Daoy (cell line): ENCODE measurements around the gene AKAP17A. TPM values are rescaled to one million over a fixed set of nuclear protein-coding genes. Genes with fewer than 3 reads are reported as not detected.
A peak's percentile ranks its signal among the peaks of the same experiment; 100 is the strongest.

Experiments
- DNase-seq: peaks from one replicate; pipeline ENCODE4 v3.0.0-alpha.2; 2015; ENCODE audit warnings: low read depth
- total RNA-seq: library from RNA; depleted of rRNA; stranded (reverse); fragments of >200 nt; shearing (Covaris generic); gene quantifications from 2 replicates; pipeline ENCODE4 v1.2.3, GENCODE V29; 2014

Gene AKAP17A
- total RNA-seq, 1 experiment from 2014 or later, result 14.8 TPM

DNA sequence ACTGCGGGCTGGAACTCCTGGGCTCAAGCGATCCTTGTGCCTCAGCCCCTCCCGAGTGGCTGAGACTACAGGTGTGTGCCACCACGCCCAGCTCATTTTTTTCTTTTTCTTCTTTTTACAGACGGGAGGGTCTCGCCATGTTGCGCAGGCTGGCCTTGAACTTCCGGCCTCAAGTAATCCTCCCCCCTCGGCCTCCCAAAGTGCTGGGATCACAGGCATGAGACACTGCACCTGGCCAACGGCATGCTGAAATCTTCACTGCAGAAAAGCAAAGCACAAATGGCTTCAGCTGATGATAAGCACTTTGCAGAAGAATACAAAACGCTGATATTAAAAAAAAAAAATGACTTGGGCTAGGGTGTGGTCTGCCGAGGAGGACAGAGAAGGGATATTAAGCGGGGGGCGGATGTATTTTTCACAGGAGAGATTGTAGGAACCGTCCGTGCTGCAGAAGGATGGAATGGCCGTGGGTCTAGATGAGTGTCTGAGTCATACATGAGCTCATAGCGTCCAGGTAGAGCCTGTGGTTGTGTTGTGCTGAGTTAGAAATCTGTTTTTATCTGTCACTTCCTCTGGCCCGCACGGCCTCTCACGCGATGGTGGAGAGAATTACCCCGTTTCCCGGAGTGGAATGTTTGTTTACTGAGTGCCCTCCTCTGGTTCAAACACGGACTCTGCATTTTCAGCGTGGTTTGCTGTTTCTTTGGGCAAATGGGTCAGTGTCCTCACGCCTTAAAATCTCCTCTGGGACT lies 8.5 kb upstream of the AKAP17A start:
- peak; percentile 81 for DNase-seq

DNA sequence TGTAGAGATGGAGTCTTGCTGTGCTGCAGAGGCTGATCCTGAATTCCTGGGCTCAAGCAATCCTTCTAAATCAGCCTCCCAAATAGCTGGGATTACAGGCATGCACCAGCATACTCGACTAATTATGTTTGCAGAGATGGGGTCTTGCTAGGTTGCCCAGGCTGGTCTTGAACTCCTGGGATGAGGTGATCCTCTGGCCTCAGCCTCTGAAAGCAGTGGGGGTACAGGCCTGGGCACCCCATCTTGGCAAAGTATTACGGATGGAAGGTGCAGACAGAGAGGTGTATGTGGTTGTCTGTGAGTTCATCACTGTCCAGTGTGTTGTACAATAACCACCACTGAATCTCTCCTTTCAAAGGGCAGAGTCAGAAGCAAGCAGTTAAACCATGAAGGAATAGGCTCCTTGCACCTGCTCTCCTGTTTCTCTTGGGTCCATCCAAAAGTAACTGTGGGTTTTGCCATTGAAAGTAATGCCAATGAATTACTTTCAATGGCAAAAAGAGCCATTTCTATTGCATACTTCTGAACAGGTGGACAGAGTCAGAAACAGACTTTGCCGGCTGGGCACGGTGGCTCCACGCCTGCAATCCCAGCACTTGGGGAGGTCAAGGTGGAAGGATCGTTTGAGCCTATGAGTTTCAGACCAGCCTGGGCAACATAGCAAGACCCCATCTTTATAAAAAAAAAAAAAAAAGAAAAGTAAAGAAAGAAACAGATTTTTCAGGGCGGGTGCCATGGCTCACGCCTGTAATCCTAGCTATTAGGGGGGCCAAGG lies 7.0 kb upstream of the AKAP17A start:
- no peak for DNase-seq

DNA sequence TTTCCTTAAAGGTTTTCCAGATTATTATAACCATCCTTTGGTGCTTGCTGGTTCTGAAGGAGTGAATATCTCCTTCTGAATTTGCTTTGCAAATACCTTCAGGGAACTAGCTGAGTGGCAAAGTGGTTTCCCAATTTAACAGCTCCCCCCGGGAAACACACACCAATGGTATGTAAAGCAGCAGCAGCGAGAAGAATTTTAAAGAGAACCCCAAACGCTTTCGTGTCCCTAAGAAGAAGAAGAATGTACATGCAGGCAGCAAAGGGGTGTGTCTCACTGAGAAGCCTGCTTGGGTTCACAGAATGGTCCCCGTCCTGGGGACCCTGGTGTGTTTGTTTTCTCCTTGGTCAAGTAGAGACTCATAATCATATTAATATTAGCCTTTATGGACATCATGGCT lies 4.2 kb upstream of the AKAP17A start:
- no peak for DNase-seq

DNA sequence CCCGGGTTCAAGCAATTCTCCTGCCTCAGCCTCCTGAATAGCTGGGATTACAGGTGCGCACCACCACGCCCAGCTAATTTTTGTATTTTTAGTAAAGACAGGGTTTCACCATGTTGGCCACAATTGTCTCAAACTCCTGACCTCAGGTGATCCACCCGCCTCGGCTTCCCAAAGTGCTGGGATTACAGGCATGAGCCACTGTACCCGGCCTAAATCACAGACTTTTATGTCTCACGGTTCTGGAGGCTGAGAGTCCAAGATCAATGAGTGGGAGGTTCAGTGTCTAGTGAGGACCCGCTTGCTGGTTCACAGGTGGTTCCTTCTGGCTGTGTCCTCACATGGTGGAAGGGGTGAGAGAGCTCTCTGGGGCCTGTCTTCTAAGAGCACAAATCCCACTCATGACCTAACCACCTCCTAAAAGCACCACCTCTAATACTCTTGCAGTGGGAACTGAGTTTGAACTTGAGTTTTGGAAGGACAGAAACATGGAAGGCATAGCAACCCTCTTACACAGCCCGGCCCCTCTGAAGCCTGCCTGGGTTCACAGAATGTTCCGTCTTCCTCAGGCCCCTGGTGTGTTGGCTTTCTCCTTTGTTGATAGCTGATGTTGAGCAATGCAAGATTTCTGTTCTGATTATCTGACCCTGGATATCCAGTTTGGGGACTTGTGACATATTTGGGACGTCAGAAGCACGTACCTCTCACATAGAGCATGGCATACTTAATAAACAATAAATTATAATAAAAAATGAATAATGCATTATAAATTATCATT lies 1.9 kb upstream of the AKAP17A start:
- DNase-seq, result no peak

DNA sequence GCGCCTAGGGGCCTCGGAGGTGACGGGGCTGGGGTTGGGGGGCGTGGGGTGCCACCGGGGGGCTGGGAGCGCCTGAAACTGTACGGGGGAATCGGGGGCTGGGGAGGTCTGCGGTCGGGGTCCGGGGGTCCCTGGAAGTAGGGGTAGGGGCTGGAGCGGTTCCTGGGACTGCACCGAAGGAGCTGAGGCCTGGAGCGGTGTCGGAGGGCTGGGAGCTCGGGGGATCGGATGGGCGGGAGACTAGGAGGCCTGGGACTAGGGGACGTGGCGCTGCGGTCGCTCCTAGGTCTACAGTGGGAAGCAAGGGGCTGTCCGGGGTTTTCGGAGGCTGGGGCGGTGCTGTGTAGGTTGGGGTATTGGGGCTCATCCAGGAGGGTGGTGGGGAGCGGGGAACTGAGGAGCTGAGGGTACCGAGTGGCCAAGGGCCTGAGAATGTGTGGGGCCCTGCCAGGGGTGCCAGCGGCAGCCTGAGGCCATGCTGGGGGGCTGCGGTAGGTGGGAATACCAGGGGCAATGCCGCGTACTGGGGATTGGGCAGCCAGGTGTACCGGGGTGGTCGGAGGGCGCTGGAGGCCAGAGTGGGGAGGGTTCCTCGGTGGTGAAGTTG lies 562 bp downstream of the AKAP17A start:
- DNase-seq, result no peak

DNA sequence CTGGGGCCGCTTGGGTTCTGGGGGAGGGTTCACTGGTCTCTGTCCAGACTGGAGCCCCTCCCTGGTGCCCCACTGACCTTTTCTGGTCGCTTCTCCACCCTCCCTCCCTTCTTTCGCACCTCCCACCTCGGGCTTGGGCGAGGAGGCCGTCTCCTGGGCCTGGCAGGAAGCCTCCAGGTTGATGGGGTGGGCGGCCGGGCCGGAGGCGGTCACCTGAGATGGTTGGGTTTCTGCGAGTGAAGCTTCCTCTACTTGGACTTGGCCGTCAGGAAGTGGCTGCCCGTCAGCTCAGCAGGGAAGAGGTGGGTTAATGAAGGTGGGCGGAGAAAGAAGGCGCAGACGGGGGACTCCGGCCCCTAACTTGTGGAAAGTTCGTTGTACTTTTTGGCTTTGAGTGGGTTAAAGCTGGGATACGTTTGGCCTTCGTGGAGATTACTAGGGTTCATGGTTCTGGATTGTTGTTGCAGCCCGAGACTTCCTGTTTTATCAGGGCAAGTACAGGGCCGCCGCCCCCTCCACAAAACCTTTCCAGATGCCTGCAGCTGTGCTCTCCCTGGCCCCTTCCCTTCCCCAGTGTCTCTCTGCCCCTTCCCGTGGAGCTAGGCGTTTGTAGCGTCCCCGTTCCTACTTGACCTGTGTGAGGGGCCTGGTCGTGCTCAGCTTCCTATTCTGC lies 1.2 kb downstream of the AKAP17A start:
- DNase-seq, result no peak

DNA sequence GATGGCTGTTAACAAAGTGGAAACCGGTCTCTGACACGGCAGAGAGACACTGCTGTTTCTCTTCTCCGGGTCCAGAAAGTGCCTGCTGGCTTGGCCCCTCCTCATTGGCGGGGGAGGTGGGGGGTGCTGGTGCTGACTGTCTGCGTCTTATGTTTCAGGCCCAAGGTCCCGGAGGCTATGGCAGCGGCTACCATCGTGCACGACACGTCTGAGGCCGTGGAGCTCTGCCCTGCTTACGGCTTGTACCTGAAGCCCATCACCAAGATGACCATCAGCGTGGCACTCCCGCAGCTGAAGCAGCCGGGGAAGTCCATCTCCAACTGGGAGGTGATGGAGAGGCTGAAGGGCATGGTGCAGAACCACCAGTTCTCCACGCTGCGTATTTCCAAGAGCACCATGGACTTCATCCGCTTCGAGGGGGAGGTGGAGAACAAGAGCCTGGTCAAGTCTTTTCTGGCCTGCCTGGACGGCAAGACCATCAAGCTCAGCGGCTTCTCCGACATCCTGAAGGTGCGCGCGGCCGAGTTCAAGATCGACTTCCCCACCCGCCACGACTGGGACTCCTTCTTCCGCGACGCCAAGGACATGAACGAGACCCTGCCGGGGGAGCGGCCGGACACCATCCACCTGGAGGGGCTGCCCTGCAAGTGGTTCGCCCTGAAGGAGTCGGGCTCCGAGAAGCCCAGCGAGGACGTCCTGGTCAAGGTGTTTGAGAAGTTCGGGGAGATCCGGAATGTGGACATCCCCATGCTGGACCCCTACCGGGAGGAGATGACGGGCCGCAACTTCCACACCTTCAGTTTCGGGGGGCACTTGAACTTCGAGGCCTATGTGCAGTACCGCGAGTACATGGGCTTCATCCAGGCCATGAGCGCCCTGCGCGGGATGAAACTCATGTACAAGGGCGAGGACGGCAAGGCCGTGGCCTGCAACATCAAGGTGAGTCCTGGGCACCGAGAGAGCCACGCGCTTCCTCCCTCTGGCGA lies 2.2 kb downstream of the AKAP17A start:
- DNase-seq, result no peak

DNA sequence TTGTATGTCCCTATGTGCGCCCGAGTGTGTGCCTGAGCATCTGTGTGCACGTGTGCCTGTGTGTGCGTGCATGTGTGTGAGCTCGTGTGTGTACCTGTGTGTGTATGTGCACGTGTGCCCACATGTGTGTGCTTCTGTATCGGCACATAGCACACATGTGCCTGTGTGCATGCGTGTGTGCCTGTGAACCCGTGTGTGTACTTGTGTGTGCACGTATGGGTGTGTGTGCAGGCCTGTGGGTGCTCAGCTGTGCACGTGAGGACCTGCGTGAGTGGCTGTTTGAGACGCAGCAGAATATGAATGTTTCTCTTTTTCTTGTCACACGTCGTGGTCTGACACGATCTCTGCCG lies 4.3 kb downstream of the AKAP17A start:
- no peak for DNase-seq

DNA sequence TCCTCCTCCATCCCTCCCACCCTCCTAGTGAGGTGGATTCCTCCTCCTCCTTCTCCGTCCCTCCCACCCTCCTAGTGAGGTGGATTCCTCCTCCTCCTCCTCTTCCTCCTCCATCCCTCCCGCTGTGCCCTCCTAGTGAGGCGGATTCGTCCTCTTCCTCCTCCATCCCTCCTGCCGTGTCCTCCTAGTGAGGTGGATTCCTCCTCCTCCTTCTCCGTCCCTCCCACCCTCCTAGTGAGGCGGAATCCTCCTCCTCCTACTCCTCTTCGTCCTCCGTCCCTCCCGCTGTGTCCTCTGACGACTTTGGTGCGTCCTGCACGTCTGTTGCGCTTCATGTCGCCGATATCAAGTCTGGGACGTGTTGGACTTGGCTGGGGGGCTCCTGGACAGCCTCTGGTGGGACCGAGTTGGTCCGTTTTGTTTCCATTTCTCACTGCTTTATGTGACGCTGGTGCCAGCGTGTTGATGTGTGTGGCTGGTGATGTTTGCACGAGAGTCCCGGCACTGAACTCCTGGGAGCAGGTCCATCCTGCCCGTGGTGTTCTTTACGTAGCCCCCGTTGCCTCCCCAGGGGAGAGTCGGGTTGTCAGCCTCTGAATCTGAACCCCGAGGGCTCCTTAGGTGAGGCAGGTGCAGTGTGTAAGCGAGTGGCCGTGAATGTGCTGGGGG lies 5.4 kb downstream of the AKAP17A start:
- no peak for DNase-seq

DNA sequence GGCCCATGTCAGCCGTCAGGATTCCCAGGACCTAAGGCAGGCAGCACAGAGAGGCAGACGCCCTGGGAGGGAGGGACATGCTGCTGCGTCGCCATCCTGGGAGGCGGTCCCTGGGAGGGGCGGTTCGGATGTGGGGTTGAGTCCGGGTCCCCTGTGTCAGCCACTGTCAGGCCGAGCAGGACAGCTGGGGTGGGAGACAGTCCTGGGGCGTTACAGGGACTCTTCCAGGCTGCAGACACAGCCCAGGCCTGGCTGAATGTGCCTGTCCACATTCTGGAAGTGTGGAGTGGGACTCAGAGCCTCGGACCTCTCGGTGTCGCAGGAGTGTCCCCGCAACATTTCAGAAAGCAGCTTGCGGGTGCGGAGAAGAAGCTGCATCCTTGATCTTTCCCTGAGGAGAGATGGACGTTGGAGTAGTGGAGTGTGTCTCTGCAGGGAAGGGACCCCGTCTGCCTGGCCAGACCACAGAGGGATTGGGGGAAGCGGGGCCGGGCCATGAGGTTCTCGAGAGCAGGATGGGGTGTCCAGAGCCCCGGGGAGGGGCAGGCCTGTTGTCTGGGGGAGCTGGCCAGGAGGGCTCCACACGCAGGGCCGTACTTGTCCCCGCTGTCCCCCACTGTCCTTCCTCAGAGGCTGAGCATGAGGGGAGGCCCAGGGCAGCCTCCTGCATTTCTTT lies 6.1 kb downstream of the AKAP17A start:
- DNase-seq, result no peak

DNA sequence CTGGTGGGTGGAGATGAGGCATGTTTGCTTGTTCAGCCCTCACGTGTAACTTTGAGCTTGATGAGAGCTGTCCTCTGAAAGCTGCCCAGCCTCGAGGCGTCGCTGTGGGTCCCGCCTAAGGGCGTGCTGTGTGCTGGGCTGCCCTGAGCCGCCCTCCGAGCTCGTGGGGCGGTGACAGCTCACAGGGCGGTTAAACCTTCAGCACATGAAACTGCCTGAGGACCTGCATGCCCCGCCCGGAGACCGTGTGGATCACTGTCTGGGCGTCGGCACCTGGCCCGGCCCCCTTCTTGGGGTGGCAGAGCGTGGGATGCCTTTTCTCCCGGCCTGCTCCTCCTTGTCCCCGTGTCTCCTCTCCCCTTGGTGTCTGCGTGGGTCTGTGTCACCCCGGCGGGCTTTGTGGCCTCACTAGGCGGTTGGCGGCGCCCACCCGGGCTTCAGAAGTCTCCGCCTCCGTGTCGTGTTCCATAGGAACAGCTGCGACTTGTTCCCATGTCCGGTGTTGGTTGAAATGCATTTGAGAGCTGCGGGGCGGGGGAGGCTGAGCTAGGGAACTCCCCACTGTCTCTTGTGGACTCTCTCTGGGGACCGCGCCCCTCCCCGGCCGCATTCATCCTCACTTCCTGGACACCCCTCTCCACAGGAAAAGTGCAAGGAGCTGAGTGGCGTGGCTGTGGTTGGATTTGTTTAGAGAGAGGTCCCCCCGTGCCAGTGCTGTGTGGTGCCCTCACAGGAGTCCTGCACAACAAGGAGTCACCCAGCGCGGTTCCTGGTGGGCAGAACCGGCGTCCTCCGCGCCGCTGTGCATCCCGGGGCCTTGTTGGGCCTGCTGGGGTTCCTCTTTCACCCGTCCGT lies 6.8 kb downstream of the AKAP17A start:
- DNase-seq, result no peak

DNA sequence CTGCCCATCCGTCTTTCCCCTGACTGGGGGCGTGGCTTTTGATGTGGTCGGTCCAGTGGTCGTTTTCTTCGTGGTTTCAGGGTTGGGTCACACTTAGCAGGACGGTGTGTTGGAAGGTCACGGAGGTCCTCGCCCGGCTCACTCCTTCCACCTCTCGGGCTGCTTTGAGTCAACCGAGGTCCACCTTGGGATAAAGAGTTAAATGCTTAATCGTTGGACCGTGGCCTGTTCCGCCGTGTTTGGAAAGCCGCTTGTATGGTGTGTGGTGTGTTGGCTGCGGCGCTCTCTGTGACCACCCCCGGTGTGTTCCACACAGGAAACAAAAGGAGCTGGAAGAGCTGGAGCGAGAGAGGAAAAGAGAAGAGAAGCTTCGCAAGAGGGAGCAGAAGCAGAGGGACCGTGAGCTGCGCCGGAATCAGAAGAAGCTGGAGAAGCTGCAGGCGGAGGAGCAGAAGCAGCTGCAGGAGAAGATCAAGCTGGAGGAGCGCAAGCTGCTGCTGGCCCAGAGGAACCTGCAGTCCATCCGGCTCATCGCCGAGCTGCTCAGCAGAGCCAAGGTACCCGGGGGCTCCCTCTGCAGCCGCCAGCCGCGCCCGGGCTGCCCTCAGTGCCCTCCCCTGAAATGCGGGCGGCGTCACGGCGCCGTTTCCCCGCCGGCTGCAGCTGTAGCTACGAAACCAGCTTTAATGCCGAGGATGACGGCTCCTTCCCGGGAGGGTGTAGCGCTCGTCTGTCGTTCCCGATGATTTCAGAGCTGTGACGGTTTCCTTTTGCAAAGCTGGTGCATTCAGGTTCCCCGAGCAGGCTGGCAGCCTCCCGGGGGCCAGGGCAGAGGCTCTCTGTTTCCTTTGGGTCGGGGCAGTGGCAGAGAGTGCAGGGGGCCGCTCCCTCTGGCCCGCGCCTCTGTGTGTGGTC lies 7.7 kb downstream of the AKAP17A start:
- no peak for DNase-seq

DNA sequence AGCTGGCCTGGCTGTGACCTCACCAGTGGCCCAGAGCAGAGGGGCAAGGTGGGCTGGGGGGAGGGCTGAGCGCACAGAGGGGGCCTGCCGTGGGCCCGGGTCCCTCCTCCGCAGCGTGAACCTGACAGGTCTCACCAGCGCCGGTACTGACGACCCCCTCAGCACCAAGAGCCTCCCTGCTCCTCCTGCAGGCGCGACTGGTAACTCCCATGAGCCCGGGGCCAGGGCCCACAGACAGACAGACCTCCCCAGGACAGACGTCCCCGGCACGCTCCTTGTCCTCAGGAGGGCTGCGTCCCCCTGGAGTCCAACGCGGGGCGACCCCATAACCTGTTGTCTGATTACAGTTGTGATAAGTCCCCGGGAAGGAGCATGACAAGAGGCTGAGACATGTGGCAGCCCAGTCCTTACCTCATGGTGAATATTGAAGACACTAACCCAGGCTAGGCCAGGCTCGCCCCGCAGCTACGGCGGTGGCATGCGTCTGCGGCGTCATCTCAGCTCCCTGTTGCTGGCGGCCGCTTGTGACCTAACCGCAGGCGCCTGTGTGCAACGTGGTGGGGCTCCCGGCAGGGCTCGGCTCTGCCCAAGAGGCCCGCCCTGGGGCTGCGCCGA lies 8.5 kb downstream of the AKAP17A start:
- no peak for DNase-seq

DNA sequence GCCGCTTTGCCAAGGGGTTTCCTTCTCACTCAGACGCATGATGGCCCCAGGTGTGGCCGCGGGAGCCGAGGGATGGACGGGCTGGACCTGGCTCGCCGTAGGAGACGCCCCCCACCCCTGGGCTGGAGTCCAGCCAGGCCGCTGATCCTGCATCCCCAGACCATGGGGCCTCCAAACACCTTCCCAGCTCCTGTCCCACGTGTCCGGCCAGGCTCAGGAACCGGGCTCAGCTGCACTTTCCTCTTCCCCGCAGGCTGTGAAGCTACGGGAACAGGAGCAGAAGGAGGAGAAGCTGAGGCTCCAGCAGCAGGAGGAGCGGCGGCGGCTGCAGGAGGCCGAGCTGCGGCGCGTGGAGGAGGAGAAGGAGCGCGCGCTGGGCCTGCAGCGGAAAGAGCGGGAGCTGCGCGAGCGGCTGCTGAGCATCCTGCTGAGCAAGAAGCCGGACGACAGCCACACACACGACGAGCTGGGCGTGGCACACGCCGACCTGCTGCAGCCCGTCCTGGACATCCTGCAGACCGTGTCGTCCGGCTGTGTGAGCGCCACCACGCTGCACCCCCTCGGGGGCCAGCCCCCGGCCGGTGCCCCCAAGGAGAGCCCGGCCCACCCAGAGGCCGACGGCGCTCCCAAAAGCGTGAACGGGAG lies 9.1 kb downstream of the AKAP17A start:
- DNase-seq, result no peak

DNA sequence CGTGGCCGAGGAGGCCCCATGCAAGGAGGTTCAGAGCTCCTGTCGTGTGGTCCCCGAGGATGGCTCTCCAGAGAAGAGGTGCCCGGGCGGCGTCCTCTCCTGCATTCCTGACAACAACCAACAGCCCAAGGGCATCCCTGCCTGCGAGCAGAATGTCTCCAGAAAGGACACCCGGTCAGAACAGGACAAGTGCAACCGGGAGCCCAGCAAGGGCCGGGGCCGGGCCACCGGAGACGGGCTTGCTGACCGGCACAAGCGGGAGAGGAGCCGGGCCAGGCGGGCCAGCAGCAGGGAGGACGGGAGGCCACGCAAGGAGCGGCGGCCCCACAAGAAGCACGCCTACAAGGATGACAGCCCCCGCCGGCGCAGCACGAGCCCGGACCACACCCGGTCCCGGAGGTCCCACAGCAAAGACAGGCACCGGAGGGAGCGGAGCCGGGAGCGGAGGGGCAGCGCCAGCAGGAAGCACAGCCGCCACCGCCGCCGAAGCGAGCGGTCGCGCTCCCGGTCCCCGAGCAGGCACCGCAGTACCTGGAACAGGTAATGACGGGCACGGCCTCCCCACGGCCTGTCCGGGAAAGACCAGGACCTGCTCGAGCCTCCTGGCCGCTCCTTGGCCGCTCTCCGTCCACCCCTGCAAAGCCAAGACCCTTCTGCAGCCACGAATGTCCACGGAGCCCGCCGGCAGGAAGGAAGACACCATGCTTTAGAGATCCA lies 9.8 kb downstream of the AKAP17A start:
- DNase-seq, result no peak

DNA sequence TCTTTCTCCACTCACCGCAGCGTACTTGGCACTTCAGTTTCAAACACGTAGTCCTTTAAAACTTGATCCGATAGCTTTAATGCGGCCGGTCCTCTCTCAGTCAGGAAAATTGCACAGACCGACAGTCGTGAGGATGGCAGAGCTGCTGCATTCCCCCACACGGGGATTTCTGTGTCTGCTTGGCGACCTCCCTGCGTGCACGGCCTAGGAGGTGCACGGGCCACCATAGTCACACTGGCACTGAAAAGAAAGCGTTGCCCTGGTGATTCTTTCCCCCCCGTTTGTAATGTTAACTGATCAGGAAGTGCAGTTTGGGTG lies 10.3 kb downstream of the AKAP17A start:
- DNase-seq, result no peak
